Activated naive CD8-positive, alpha-beta T cell treated with anti-CD3 and anti-CD28 coated beads, Interleukin-2, amount 50 U/mL, for 24 hours (primary cell): ENCODE measurements around the gene ZNF117.

Source experiments
- ATAC-seq: fragments of 150-1000 bp; cut with Tn5 transposase; one replicate; pipeline ENCODE4 v1.10.0; 2021
- DNase-seq: peaks from one replicate; pipeline ENCODE4 v3.0.0; 2021
- H3K27ac Mint-ChIP-seq: one replicate; pipeline ENCODE4 v1.8.0; 2021; ENCODE audit warnings: mild to moderate bottlenecking, mixed read lengths
- H3K27me3 Mint-ChIP-seq: one replicate; pipeline ENCODE4 v1.8.0; 2021; ENCODE audit warnings: mixed read lengths
- H3K36me3 Mint-ChIP-seq: one replicate; pipeline ENCODE4 v1.8.0; 2021; ENCODE audit warnings: low read depth, mixed read lengths
- H3K4me1 Mint-ChIP-seq: one replicate; pipeline ENCODE4 v1.8.0; 2021; ENCODE audit warnings: mixed read lengths
- H3K4me3 Mint-ChIP-seq: one replicate; pipeline ENCODE4 v1.8.0; 2021; ENCODE audit warnings: mild to moderate bottlenecking, moderate library complexity, mixed read lengths
- H3K9me3 Mint-ChIP-seq: one replicate; pipeline ENCODE4 v1.8.0; 2021; ENCODE audit warnings: mixed read lengths

ZNF117 gene

DNA sequence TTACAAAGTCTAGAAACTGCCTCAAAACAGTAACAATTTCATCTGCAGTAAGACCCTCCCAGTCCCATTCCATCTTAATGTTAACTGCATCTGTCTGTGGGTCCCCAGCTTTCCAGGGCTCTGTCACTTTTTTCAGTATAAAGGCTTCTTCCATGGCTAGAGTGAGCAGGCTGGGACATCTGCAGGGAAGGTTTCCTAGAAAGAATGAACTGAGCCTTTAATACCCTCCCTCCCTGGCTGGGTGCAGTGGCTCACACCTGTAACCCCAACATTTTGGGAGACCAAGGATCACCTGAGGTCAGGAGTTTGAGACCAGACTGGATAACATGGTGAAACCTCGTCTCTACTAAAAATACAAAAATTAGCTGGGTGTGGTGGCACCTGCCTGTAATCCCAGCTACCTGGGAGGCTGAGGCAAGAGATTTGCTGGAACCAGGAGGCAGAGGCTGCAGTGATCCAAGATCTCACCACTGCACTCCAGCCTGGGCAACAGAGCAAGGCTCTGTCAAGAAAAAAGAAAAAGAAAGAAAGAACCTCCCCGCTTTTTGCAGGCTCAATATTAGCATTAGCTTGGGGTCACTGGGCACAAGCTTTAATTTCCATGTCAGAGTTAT lies 12.2 kb upstream of the ZNF117 start:
- Mint-ChIP-seq H3K27me3 (no peaks in the 10 kb centered on the region), H3K9me3 (peaks cover 51% of the 10 kb centered on the region), H3K27ac (no peak overlapping the region)

GRCh38 chr7:65001291-65001814 lies 10.5 kb upstream of the ZNF117 start:
- Mint-ChIP-seq H3K9me3 (peaks cover 56% of the 10 kb centered on the region), H3K4me3 (no peak overlapping the region), H3K36me3 (peaks cover 81% of the 10 kb centered on the region), H3K4me1 (peaks cover 40% of the 10 kb centered on the region), H3K27me3 (no peaks in the 10 kb centered on the region), H3K27ac (no peak overlapping the region)
- no peak for DNase-seq
- ATAC-seq, result no peak

More for the DNA sequence above, 12.2 kb upstream of the ZNF117 start:
- Mint-ChIP-seq H3K4me3 (no peak overlapping the region), H3K36me3 (peaks cover 70% of the 10 kb centered on the region), H3K4me1 (peaks cover 50% of the 10 kb centered on the region)
- ATAC-seq, result no peak
- no peak for DNase-seq

- peaks cover 61% of the 10 kb centered on the region for H3K9me3 Mint-ChIP-seq
- peaks cover 66% of the 10 kb centered on the region for H3K36me3 Mint-ChIP-seq
- peaks cover 26% of the 10 kb centered on the region for H3K4me1 Mint-ChIP-seq
- no peak for DNase-seq
- no peak overlapping the region for H3K27ac Mint-ChIP-seq
- no peaks in the 10 kb centered on the region for H3K27me3 Mint-ChIP-seq
- no peak for ATAC-seq
- no peak overlapping the region for H3K4me3 Mint-ChIP-seq
Measured at GRCh38 chr7:64999165-65000004, 8.5 kb upstream of the ZNF117 start.

DNA sequence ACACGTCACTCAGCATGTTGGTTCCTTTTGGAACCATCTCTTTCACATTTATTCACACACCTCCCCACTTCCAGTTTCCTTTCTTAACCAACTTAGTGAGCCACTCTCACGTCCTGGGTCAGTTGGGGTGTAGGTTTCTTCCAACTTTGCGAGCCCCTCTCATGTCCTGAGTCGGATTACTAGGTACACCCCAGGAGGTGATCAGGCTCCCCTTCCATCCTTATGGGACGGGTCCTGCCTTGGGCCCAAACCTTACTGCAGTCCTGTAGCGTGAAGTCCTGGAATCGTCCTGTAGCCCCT lies 8.0 kb upstream of the ZNF117 start:
- Mint-ChIP-seq H3K27me3 (no peaks in the 10 kb centered on the region), H3K27ac (no peak overlapping the region), H3K4me3 (no peak overlapping the region), H3K4me1 (peaks cover 23% of the 10 kb centered on the region), H3K9me3 (peaks cover 65% of the 10 kb centered on the region), H3K36me3 (peaks cover 60% of the 10 kb centered on the region)
- no peak for DNase-seq
- ATAC-seq, result no peak

DNA sequence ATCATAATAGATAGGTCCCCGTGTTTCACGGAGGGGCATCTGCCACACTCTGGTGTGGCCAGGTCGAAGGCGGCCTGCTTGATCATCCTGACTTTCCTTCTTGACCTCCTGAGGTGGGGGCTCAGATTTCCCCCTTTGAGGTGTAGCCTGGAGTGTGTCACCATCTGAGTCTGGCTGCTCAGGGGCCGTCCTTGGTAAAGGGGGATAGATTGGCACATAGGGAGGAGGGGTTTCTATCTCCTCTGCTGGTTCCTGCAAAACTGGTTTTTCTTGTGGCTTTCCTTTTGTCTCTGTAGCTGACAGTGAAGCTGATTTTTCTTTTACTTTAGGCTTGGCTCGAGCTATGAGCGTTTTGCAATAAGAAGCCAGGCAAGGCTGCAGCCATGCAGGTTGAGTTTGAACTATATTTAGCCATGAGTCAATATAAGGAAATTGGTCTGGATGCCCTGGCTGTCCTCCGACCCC lies 7.1 kb upstream of the ZNF117 start:
- Mint-ChIP-seq H3K27me3 (no peaks in the 10 kb centered on the region), H3K36me3 (peaks cover 52% of the 10 kb centered on the region), H3K4me3 (no peak overlapping the region), H3K9me3 (peaks cover 64% of the 10 kb centered on the region), H3K4me1 (peaks cover 19% of the 10 kb centered on the region), H3K27ac (no peak overlapping the region)
- ATAC-seq (no peak), DNase-seq (no peak)

DNA sequence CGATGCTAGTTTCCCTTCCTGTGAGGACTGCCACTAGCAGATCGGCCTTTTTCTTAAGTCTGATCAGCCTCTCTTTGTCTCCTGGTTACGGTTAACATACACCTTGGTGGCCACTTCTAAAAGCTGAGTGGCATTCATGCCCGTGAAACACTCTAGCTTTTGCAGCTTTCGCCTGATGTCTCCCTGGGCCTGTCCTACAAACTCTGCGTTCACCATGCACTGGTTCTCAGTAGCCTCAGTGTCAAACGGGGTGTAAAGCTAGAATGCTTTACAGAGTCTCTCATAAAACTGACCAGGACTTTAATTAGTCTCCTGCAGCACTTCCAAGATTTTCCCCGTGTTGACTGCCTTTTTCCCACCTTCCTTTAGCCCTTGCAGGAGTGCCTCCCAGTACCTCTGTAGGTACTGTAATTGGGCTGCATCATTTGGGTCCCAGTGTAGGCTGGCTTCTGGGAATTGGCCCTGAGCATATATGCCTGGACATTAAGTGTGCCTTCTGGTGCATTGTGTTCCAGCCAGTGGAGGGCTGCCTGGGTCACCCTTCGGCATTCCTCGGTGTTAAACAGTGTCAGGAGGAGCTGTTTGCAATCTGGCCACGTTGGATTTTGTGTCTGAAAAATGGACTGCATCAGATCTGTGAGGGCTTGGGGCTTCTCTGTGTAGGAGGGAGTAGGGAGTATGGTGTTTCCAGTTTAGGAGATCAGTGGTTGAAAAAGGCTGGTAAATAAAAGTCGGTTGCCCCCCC lies 6.5 kb upstream of the ZNF117 start:
- DNase-seq (no peak), ATAC-seq (no peak)
- Mint-ChIP-seq H3K4me1 (peaks cover 17% of the 10 kb centered on the region), H3K36me3 (peaks cover 52% of the 10 kb centered on the region), H3K9me3 (peaks cover 66% of the 10 kb centered on the region), H3K27ac (no peak overlapping the region), H3K27me3 (no peaks in the 10 kb centered on the region), H3K4me3 (no peak overlapping the region)

DNA sequence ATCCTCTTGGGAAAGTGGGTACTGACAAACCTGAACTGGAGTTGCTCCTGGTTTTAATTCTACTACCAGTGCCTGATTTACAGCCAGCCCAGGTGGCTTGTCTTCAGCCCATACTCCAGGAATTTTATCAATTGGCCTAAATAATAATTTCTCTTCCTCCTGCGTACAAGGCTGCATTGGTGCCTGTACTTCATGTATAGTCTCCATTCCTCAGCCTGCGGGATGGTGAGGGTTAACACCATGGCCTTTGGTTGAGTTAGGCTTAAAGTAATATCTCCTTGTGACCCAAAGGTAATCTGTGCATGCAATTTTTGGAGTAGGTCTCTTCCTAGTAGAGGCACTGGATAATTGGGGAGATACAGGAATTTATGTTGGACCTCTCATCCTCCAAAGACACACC lies 5.5 kb upstream of the ZNF117 start:
- no peak for DNase-seq
- peaks cover 46% of the 10 kb centered on the region for H3K36me3 Mint-ChIP-seq
- H3K27me3 Mint-ChIP-seq, result no peaks in the 10 kb centered on the region
- H3K4me1 Mint-ChIP-seq, result peaks cover 10% of the 10 kb centered on the region
- H3K9me3 Mint-ChIP-seq, result peaks cover 68% of the 10 kb centered on the region
- H3K4me3 Mint-ChIP-seq, result no peak overlapping the region
- H3K27ac Mint-ChIP-seq, result no peak overlapping the region
- no peak for ATAC-seq

GRCh38 chr7:64993901-64994300 lies 3.1 kb upstream of the ZNF117 start:
- H3K36me3 Mint-ChIP-seq, result peaks cover 42% of the 10 kb centered on the region
- peaks cover 69% of the 10 kb centered on the region for H3K9me3 Mint-ChIP-seq

GRCh38 chr7:64992971-64993370 lies 2.1 kb upstream of the ZNF117 start:
- Mint-ChIP-seq H3K36me3 (peaks cover 42% of the 10 kb centered on the region), H3K4me3 (no peak overlapping the region)

More at GRCh38 chr7:64993901-64994300, 3.1 kb upstream of the ZNF117 start:
- no peaks in the 10 kb centered on the region for H3K27me3 Mint-ChIP-seq
- no peak for DNase-seq
- H3K4me1 Mint-ChIP-seq, result no peaks in the 10 kb centered on the region
- ATAC-seq, result no peak
- no peak overlapping the region for H3K4me3 Mint-ChIP-seq
- no peak overlapping the region for H3K27ac Mint-ChIP-seq

GRCh38 chr7:64990216-64990615 lies 620 bp downstream of the ZNF117 start:
- Mint-ChIP-seq H3K4me3 (no peak overlapping the region), H3K36me3 (peaks cover 55% of the 10 kb centered on the region)

More at GRCh38 chr7:64992971-64993370, 2.1 kb upstream of the ZNF117 start:
- DNase-seq, result no peak
- H3K9me3 Mint-ChIP-seq, result peaks cover 69% of the 10 kb centered on the region
- H3K27ac Mint-ChIP-seq, result no peak overlapping the region
- H3K27me3 Mint-ChIP-seq, result no peaks in the 10 kb centered on the region
- no peaks in the 10 kb centered on the region for H3K4me1 Mint-ChIP-seq
- ATAC-seq, result no peak

DNA sequence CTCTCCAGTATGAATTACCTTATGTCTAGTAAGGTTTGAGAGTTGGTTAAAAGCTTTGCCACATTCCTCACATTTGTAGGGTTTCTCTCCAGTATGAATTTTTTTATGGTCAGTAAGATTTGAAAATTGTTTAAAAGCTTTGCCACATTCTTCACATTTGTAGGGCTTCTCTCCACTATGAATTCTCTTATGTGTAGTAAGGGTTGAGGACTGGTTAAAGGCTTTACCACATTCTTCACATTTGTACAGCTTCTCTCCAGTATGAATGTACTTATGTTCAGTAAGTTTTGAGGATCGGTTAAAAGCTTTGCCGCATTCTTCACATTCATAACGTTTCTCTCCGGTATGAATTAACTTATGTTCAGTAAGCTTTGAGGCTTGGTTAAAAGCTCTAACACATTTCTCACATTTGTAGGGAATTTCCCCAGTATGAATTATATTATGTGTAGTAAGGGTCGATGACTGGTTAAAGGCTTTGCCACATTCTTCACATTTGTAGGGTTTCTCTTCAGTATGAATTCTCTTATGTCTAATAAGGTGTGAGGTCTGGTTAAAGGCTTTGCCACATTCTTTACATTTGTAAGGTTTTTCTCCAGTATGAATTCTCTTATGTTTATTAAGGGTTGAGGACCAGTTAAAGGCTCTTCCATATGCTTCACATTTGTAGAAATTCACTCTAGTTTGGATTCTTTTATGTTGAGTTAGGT lies 12.2 kb downstream of the ZNF117 start:
- H3K27me3 Mint-ChIP-seq, result no peaks in the 10 kb centered on the region
- peaks cover 58% of the 10 kb centered on the region for H3K36me3 Mint-ChIP-seq
- H3K9me3 Mint-ChIP-seq, result peaks cover 70% of the 10 kb centered on the region

More at GRCh38 chr7:64990216-64990615, 620 bp downstream of the ZNF117 start:
- DNase-seq (no peak), ATAC-seq (no peak)
- Mint-ChIP-seq H3K27ac (no peak overlapping the region), H3K4me1 (no peaks in the 10 kb centered on the region), H3K9me3 (peaks cover 81% of the 10 kb centered on the region), H3K27me3 (no peaks in the 10 kb centered on the region)

GRCh38 chr7:64965594-64965993 lies 25.2 kb downstream of the ZNF117 start:
- Mint-ChIP-seq H3K27me3 (no peaks in the 10 kb centered on the region), H3K4me1 (no peaks in the 10 kb centered on the region), H3K36me3 (peaks cover 7% of the 10 kb centered on the region), H3K4me3 (no peak overlapping the region), H3K27ac (no peak overlapping the region), H3K9me3 (peaks cover 40% of the 10 kb centered on the region)
- DNase-seq, result no peak
- ATAC-seq, result no peak

More for the DNA sequence above, 12.2 kb downstream of the ZNF117 start:
- Mint-ChIP-seq H3K4me3 (no peak overlapping the region), H3K27ac (no peak overlapping the region), H3K4me1 (no peaks in the 10 kb centered on the region)
- DNase-seq, result no peak
- no peak for ATAC-seq

DNA sequence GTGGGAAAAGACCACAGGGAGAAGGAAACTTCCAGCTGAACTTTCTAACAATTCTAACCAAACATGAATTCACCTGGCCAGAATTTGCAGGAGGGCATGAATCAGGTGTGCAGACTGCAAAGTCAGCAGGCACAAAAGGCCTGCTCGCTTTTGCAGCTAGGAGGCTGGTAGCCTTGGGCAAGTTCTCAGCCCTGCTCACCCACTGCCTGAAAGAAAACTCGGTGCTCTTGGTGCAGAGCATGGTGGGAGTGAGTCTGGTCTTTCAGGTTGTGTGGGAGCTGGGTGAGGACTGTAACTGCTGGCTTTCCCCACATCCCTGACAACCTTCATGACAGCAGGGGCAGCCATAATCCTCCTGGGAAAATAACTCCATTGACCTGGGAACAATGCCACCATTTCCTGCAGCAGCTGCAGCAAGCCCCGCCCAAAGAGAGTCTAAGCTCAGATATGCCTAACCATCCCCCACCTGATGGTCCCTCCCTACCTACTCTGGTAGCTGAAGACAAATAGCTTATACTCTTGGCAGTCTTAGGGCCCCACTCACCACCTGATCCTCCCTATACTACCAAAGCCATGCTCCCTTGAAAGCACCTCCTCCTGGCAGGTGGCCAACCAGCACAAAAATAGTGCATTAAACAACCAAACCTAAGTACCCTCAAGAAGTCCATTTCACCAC lies 31.6 kb downstream of the ZNF117 start:
- Mint-ChIP-seq H3K4me1 (no peaks in the 10 kb centered on the region), H3K27ac (no peak overlapping the region), H3K9me3 (peaks cover 15% of the 10 kb centered on the region), H3K27me3 (peaks cover 8% of the 10 kb centered on the region), H3K36me3 (no peaks in the 10 kb centered on the region), H3K4me3 (no peak overlapping the region)
- ATAC-seq (no peak), DNase-seq (no peak)
